Measurements from ENCODE around the gene SPATA21.
"Not testable (repeated sequence)": the region's sequence is repeated elsewhere in the genome, so short reads cannot be mapped to it uniquely, and the experiment has no call there.

Gene SPATA21

GRCh38 chr1:16436946-16437474 is at the start of gene SPATA21:
TSS of gene SPATA21 (minus strand) at chr1:16437424. CDS start at chr1:16431371, 6,053 bp downstream.
- no peak for DNase-seq

- not testable (repeated sequence) for DNase-seq
These were observed 49.8 kb upstream of the SPATA21 start for GRCh38 chr1:16487011-16487410.

- not testable (repeated sequence) for DNase-seq
These were observed 49.1 kb upstream of the SPATA21 start for GRCh38 chr1:16486316-16486715.

GRCh38 chr1:16484931-16485330 is 47.7 kb upstream of the SPATA21 start:
- no peak for DNase-seq

- no peak for DNase-seq
These were observed 47.2 kb upstream of the SPATA21 start for GRCh38 chr1:16484501-16484835.

GRCh38 chr1:16483639-16484500 is 46.6 kb upstream of the SPATA21 start:
- not testable (repeated sequence) for DNase-seq

GRCh38 chr1:16483146-16483545 is 45.9 kb upstream of the SPATA21 start:
- not testable (repeated sequence) for DNase-seq

- no peak for DNase-seq
These were observed 40.9 kb upstream of the SPATA21 start for GRCh38 chr1:16478091-16478490.

- DNase-seq, result not testable (repeated sequence)
These were observed 38.8 kb upstream of the SPATA21 start for GRCh38 chr1:16475771-16476770.

GRCh38 chr1:16474891-16475290 is 37.7 kb upstream of the SPATA21 start:
- DNase-seq, result not testable (repeated sequence)

- DNase-seq, result no peak
These were observed 37.1 kb upstream of the SPATA21 start for GRCh38 chr1:16474166-16474800.

GRCh38 chr1:16468558-16468957 is 31.3 kb upstream of the SPATA21 start:
- no peak for DNase-seq

GRCh38 chr1:16464917-16465625 is 27.8 kb upstream of the SPATA21 start:
- DNase-seq, result no peak

GRCh38 chr1:16462773-16463330 is 25.6 kb upstream of the SPATA21 start:
- DNase-seq, result no peak

- no peak for DNase-seq
These were observed 24.5 kb upstream of the SPATA21 start for GRCh38 chr1:16461681-16462080.

GRCh38 chr1:16459352-16459925 is 22.2 kb upstream of the SPATA21 start:
- no peak for DNase-seq

- DNase-seq, result no peak
These were observed 21.6 kb upstream of the SPATA21 start for GRCh38 chr1:16458831-16459230.

GRCh38 chr1:16456151-16456550 is 18.9 kb upstream of the SPATA21 start:
- not testable (repeated sequence) for DNase-seq

- DNase-seq, result not testable (repeated sequence)
These were observed 17.7 kb upstream of the SPATA21 start for GRCh38 chr1:16454909-16455308.

- no peak for DNase-seq
These were observed 14.8 kb upstream of the SPATA21 start for GRCh38 chr1:16451841-16452528.

Measured in NCI-H524 treated with DMSO at 0.1 percent for 48 hours (cell line).